Measurements from ENCODE around the gene APOA5.

DNA sequence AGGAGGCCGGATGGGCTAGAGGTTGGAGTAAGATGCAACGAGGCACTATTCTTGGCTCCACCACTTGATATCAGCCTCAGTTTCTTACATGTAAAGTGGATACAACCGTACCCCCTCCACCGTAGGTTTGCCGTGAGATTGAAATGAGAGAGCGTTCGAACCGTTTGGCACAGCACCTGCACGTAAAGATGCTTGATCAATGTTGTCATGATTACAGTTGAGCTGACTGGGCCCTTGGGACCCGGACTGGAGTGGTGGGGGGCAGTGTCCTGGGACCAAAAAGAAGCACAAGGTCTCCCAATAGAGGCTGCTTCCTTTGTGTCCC is 41.8 kb upstream of the APOA5 start:
- TF ChIP-seq CTCF (IDR thresholded peaks at IDR 0.05) (no peak), POLR2A (IDR thresholded peaks at IDR 0.05) (no peak)
